Measurements from ENCODE around the gene ZSCAN5A. TPM values are rescaled to one million over a fixed set of nuclear protein-coding genes. Genes with fewer than 3 reads are reported as not detected.
"Not testable (repeated sequence)": the region's sequence is repeated elsewhere in the genome, so short reads cannot be mapped to it uniquely, and the experiment has no call there.

ZSCAN5A gene
- total RNA-seq, 4 donors from 2014 or later, result 1.00 to 26.1 (median 3.6) TPM

DNA sequence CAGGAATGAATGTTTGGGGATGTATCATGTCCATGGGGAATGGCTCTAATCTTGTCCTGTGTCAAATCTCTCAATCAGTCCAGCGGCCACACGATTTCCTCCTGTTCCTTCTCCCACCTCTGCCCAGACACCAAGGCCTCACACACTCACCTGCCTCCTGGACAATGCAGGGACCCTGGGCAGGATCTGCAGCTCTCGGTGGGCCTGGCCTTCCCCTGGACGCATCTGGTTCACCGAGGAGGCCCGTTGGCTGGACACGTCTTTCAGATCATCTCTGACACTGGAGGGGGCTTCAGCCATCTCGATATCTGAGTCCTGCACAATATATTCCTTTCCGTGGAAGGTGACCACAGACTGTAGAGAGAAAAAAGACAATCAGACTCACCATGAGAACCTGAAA lies 91.2 kb downstream of the ZSCAN5A start:
- Histone ChIP-seq H3K9me3 (no peaks in the 10 kb centered on the region), H3K36me3 (no peaks in the 10 kb centered on the region), H3K4me3 (no peak overlapping the region), H3K27me3 (no peaks in the 10 kb centered on the region), H3K27ac (no peak overlapping the region), H3K4me1 (no peaks in the 10 kb centered on the region)
- in situ Hi-C loops (cut with MboI; ENCODE audit: low sequenced_read_pairs in 4 of 4) (no loop called here), intact Hi-C loops (cut with DNase I; ENCODE audit: low total_unique reads) (no loop called here)
- ATAC-seq, result no peak
- no peak for DNase-seq
- TF ChIP-seq POLR2A (IDR thresholded peaks at IDR 0.05), result no peak
- TF ChIP-seq CTCF (IDR thresholded peaks at IDR 0.05 in 4 of 5, conservative IDR thresholded peaks at IDR 0.05 in 1 of 5), result no peak

DNA sequence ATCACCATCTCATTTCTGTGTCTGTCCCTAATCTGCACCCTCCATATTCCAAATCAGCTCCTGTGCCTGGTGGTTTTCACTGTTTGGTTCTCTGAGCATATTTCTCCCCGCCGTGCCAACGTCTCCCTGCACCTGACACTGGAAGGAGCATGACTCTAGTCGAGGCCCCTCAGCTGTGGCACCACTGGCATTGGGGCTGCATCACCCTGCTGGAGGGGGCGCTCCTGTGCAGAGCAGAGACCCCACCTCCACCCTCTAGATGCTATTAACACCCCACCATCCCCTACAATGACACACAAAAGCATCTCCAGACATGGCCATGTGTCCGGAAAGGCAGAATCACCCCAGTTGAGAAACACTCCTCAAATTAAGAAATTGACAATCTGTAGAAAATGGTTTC lies 91.7 kb downstream of the ZSCAN5A start:
- Histone ChIP-seq H3K36me3 (no peaks in the 10 kb centered on the region), H3K27ac (no peak overlapping the region), H3K27me3 (no peaks in the 10 kb centered on the region), H3K4me3 (no peak overlapping the region), H3K4me1 (no peaks in the 10 kb centered on the region), H3K9me3 (no peaks in the 10 kb centered on the region)
- TF ChIP-seq POLR2A (IDR thresholded peaks at IDR 0.05) (no peak), CTCF (IDR thresholded peaks at IDR 0.05 in 4 of 5, conservative IDR thresholded peaks at IDR 0.05 in 1 of 5) (no peak)
- intact Hi-C loops (cut with DNase I; ENCODE audit: low total_unique reads) (no loop called here), in situ Hi-C loops (cut with MboI; ENCODE audit: low sequenced_read_pairs in 4 of 4) (no loop called here)
- no peak for ATAC-seq
- DNase-seq, result no peak

DNA sequence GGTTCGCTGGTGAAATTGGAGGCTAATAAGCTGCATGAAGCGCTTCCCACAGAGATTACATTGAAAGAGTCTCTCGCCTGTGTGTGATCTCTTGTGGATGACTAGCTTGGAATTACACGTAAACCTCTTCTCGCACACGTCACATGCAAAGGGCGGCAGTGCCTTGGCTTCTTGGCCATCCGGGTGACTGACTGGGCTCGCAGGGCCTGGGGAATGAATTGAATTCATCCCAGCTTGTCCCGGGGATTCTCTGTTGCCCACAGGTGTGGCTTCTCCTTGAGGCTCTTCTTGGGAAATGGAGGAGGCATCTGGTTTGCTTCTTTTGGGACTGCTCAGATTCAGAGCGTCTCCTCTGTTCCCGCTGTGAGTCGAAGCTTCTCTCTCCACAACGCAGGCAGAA lies 92.8 kb downstream of the ZSCAN5A start:
- no peaks in the 10 kb centered on the region for H3K9me3 ChIP-seq
- DNase-seq (no peak), ATAC-seq (no peak)
- intact Hi-C loops (cut with DNase I; ENCODE audit: low total_unique reads), result no loop called here
- no peak for TF ChIP-seq CTCF (IDR thresholded peaks at IDR 0.05 in 4 of 5, conservative IDR thresholded peaks at IDR 0.05 in 1 of 5)
- TF ChIP-seq POLR2A (IDR thresholded peaks at IDR 0.05), result no peak
- no peaks in the 10 kb centered on the region for H3K36me3 ChIP-seq
- peaks cover 0 to 10% (median 0%) of the 10 kb centered on the region in 3 donors for H3K27me3 ChIP-seq
- H3K27ac ChIP-seq, result no peak overlapping the region
- in situ Hi-C loops (cut with MboI; ENCODE audit: low sequenced_read_pairs in 4 of 4), result no loop called here
- H3K4me3 ChIP-seq, result no peak overlapping the region
- no peaks in the 10 kb centered on the region for H3K4me1 ChIP-seq

- H3K4me3 ChIP-seq; DNase-seq; H3K4me1 ChIP-seq; in situ Hi-C loops (cut with MboI; ENCODE audit: low sequenced_read_pairs in 4 of 4); ATAC-seq; H3K27ac ChIP-seq; intact Hi-C loops (cut with DNase I; ENCODE audit: low total_unique reads); H3K9me3 ChIP-seq; H3K36me3 ChIP-seq: not testable (repeated sequence)
- H3K27me3 ChIP-seq, result peaks cover 0 to 13% (median 0%) of the 10 kb centered on the region in 3 donors
Measured at GRCh38 chr19:56221442-56221841, 93.2 kb downstream of the ZSCAN5A start.

- ATAC-seq (no peak), DNase-seq (no peak)
- Histone ChIP-seq H3K4me3 (no peak overlapping the region), H3K27me3 (peaks cover 0 to 15% (median 4%) of the 10 kb centered on the region in 3 donors), H3K27ac (no peak overlapping the region), H3K4me1 (no peaks in the 10 kb centered on the region), H3K36me3 (no peaks in the 10 kb centered on the region), H3K9me3 (no peaks in the 10 kb centered on the region)
- TF ChIP-seq POLR2A (IDR thresholded peaks at IDR 0.05) (no peak), CTCF (IDR thresholded peaks at IDR 0.05 in 4 of 5, conservative IDR thresholded peaks at IDR 0.05 in 1 of 5) (no peak)
- intact Hi-C loops (cut with DNase I; ENCODE audit: low total_unique reads) (no loop called here), in situ Hi-C loops (cut with MboI; ENCODE audit: low sequenced_read_pairs in 4 of 4) (no loop called here)
Measured at GRCh38 chr19:56218961-56219360, 95.7 kb downstream of the ZSCAN5A start.
